ENCODE measurements around the gene DGKH.

DNA sequence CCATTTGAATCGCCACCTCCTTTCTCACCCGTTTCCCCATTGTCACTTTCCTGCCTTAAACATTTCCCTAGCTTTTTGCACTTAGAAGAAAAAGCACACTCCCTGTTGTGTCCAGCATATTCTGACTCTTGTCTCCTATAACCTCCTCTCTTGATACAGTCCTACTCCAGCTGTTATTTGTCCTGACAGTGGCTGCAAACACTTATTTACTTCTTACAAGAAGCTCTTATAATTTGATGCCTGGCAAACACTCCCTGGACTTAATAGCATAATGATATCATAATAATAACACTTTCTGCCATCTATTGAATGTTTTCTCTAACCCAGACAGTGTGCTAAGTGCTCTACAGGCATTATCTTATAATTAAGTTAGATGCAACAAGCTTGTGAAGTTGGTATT, 76.6 kb downstream of the DGKH start:
- TF ChIP-seq CTCF (IDR thresholded peaks at IDR 0.05), result no peak
- TF ChIP-seq POLR2A (IDR thresholded peaks at IDR 0.05), result no peak
